Prostate gland (tissue), 2 donors: ENCODE data around the gene AHNAK. TPM values are rescaled to one million over a fixed set of nuclear protein-coding genes. Genes with fewer than 3 reads are reported as not detected.

Experiments used
- DNase-seq: peaks from one replicate; pipeline ENCODE4 v3.0.0-alpha.2; 2019; ENCODE audit warnings: low spot score
- H3K27ac ChIP-seq, 2 donors: fragments of 200-600 bp; sonication (generic); 2 replicates each; pipeline ENCODE4 v1.5.1; 2017 to 2019
- H3K27me3 ChIP-seq: fragments of 200-600 bp; sonication (generic); replicated peaks from 2 replicates; pipeline ENCODE4 v1.5.1; 2019; ENCODE audit not compliant: insufficient read depth
- H3K36me3 ChIP-seq, 2 donors: fragments of 200-600 bp; sonication (generic); 1 replicate in 1 of 2; 2 replicates in 1 of 2; pipeline versions ENCODE4 v1.5.1 to v1.8.1; 2017 to 2019
- H3K4me1 ChIP-seq: fragments of 200-600 bp; sonication (generic); replicated peaks from 2 replicates; pipeline ENCODE4 v1.5.1; 2019
- H3K4me3 ChIP-seq, 2 donors: fragments of 200-600 bp; sonication (generic); 2 replicates each; pipeline ENCODE4 v1.5.1; 2017 to 2019
- H3K9me3 ChIP-seq: fragments of 200-600 bp; sonication (generic); 2 replicates; pipeline ENCODE4 v1.5.1; 2017
- CTCF ChIP-seq, 4 experiments: fragments of 200-600 bp in 2 of 4; fragments of 450-650 bp in 2 of 4; sonication (generic) in 2 of 4; IDR thresholded peaks; 1 replicate in 3 of 4; 2 replicates in 1 of 4; pipeline ENCODE4 v1.5.1; 2016 to 2019; ENCODE audit warnings: antibody characterized with exemption in 4 of 4, mild to moderate bottlenecking in 2 of 4, moderate library complexity in 2 of 4
- POLR2A ChIP-seq: fragments of 450-650 bp; IDR thresholded peaks from one replicate; pipeline ENCODE4 v1.6.1; 2016; ENCODE audit warnings: antibody characterized with exemption, mild to moderate bottlenecking
- POLR2AphosphoS5 ChIP-seq: sonication (generic); formaldehyde crosslinking; IDR thresholded peaks from one replicate; pipeline ENCODE4 v1.6.1; 2017; ENCODE audit warnings: antibody characterized with exemption
- WGBS: methylation state at CpG from one replicate; pipeline ENCODE4 v1.1.5; 2018; 5-methylcytosine and 5-hydroxymethylcytosine counted together
- intact Hi-C: fragments of 100-400 bp; cut with DNase I; formaldehyde crosslinking; loops from one replicate; pipeline ENCODE4 v1.14.2; 2022
- total RNA-seq, 2 donors: library from RNA; depleted of rRNA; stranded (reverse); fragments of >200 nt; gene quantifications; one replicate each; pipeline ENCODE4 v1.1.0, GENCODE V29; 2016

The AHNAK gene
- total RNA-seq, 2 donors from 2014 or later: 367 to 434 TPM

GRCh38 chr11:62508336-62509058, 38.1 kb downstream of the AHNAK start:
- WGBS: 3% methylated on average over 19 of the region's 19 CpGs
- H3K4me1 ChIP-seq: peaks cover 22% of the 10 kb centered on the region
- TF ChIP-seq CTCF (IDR thresholded peaks at IDR 0.05) (peak in 3 of 4 experiments; percentile 40 to 73 (median 63)), POLR2AphosphoS5 (peak; percentile 92), POLR2A (no peak)
- peak overlapping the region in 1 of 2 donors; percentile 15 for H3K4me3 ChIP-seq
- DNase-seq: peak; percentile 84
- no peaks in the 10 kb centered on the region for H3K27me3 ChIP-seq
- peak overlapping the region; percentile 75 to 91 for H3K27ac ChIP-seq
- intact Hi-C loops: loop anchor here (5.0 kb wide), 2 partner anchors 39 to 61 kb away; partner anchors contain the start of gene AHNAK
- no peaks in the 10 kb centered on the region for H3K9me3 ChIP-seq
- no peaks in the 10 kb centered on the region for H3K36me3 ChIP-seq

GRCh38 chr11:62507125-62507422, 39.5 kb downstream of the AHNAK start:
- intact Hi-C loops: loop anchor here (5.0 kb wide), 2 partner anchors 40 to 60 kb away; partner anchors contain the start of gene AHNAK
- H3K36me3 ChIP-seq: no peaks in the 10 kb centered on the region
- H3K9me3 ChIP-seq: no peaks in the 10 kb centered on the region
- 61% methylated on average over 1 of the region's 1 CpG for WGBS
- H3K4me1 ChIP-seq: peaks cover 22% of the 10 kb centered on the region
- DNase-seq: no peak
- H3K27me3 ChIP-seq: no peaks in the 10 kb centered on the region
- TF ChIP-seq POLR2A (no peak), POLR2AphosphoS5 (no peak), CTCF (IDR thresholded peaks at IDR 0.05) (no peak)
- no peak overlapping the region for H3K4me3 ChIP-seq
- H3K27ac ChIP-seq: peak overlapping the region; percentile 75 to 91

GRCh38 chr11:62506413-62507124, 40.0 kb downstream of the AHNAK start:
- H3K4me3 ChIP-seq: no peak overlapping the region
- H3K4me1 ChIP-seq: peaks cover 27% of the 10 kb centered on the region
- DNase-seq: no peak
- H3K9me3 ChIP-seq: no peaks in the 10 kb centered on the region
- no peaks in the 10 kb centered on the region for H3K36me3 ChIP-seq
- intact Hi-C loops: loop anchor here (5.0 kb wide), 2 partner anchors 41 to 59 kb away; partner anchors contain the start of gene AHNAK
- peak overlapping the region; percentile 75 to 91 for H3K27ac ChIP-seq
- no peak for TF ChIP-seq POLR2AphosphoS5
- no peaks in the 10 kb centered on the region for H3K27me3 ChIP-seq
- WGBS: 59% methylated on average over 10 of the region's 10 CpGs

GRCh38 chr11:62505440-62506091, 41.0 kb downstream of the AHNAK start:
- no peak for TF ChIP-seq POLR2AphosphoS5
- TF ChIP-seq CTCF (IDR thresholded peaks at IDR 0.05): no peak
- TF ChIP-seq POLR2A: no peak
- Histone ChIP-seq H3K36me3 (no peaks in the 10 kb centered on the region), H3K27ac (peak overlapping the region in 1 of 2 donors; percentile 29), H3K4me3 (no peak overlapping the region), H3K9me3 (no peaks in the 10 kb centered on the region), H3K27me3 (no peaks in the 10 kb centered on the region), H3K4me1 (peaks cover 30% of the 10 kb centered on the region)
- DNase-seq: no peak
- intact Hi-C loops: loop anchor here (5.0 kb wide), 2 partner anchors 42 to 58 kb away; partner anchors contain the start of gene AHNAK
- WGBS: 64% methylated on average over 30 of the region's 30 CpGs

GRCh38 chr11:62505059-62505439, 41.6 kb downstream of the AHNAK start:
- peaks cover 30% of the 10 kb centered on the region for H3K4me1 ChIP-seq
- no peak for DNase-seq
- WGBS: 86% methylated on average over 12 of the region's 12 CpGs

More at GRCh38 chr11:62505059-62505439, 41.6 kb downstream of the AHNAK start:
- Histone ChIP-seq H3K27me3 (no peaks in the 10 kb centered on the region), H3K27ac (peak overlapping the region in 1 of 2 donors; percentile 29), H3K9me3 (no peaks in the 10 kb centered on the region), H3K4me3 (no peak overlapping the region), H3K36me3 (no peaks in the 10 kb centered on the region)
- intact Hi-C loops: loop anchor here (5.0 kb wide), 2 partner anchors 42 to 58 kb away; partner anchors contain the start of gene AHNAK
- TF ChIP-seq CTCF (IDR thresholded peaks at IDR 0.05): no peak
- TF ChIP-seq POLR2AphosphoS5: no peak
- TF ChIP-seq POLR2A: no peak
